ENCODE measurements around the gene CLEC2D.
"Not testable (repeated sequence)": the region's sequence is repeated elsewhere in the genome, so short reads cannot be mapped to it uniquely, and the experiment has no call there.

DNA sequence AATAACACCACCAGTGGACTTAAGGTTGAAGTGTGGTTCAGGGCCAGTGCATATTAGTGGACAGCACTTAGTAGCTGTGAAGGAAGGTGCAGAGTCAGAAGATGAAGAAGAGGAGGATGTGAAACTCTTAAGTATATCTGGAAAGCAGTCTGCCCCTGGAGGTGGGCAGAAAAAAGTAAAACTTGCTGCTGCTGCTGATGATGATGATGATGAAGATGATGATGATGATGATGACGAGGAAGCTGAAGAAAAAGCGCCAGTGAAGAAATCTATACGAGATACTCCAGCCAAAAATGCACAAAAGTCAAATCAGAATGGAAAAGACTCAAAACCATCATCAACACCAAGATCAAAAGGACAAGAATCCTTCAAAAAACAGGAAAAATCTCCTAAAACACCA lies 26.1 kb downstream of the CLEC2D start:
- TF ChIP-seq EZH2 (IDR thresholded peaks at IDR 0.05; ENCODE audit: borderline replicate concordance, low read depth, low read length, severe bottlenecking); POLR2A (IDR thresholded peaks at IDR 0.05; ENCODE audit: low read depth, low read length); CTCF (IDR thresholded peaks at IDR 0.05; ENCODE audit: extremely low read depth in 1 of 2, insufficient read depth in 1 of 2, low read depth in 1 of 2, low read length in 2 of 2); POLR2AphosphoS5 (IDR thresholded peaks at IDR 0.05; ENCODE audit: insufficient read depth, low read depth, low read length); FOS (IDR thresholded peaks at IDR 0.05; ENCODE audit: borderline replicate concordance, insufficient read depth, low read length); JUN (IDR thresholded peaks at IDR 0.05; ENCODE audit: borderline replicate concordance, insufficient read depth, insufficient read length, low read depth); MYC (IDR thresholded peaks at IDR 0.05; ENCODE audit: low read depth, low read length): not testable (repeated sequence)
- TF ChIP-seq, protein P1, sequence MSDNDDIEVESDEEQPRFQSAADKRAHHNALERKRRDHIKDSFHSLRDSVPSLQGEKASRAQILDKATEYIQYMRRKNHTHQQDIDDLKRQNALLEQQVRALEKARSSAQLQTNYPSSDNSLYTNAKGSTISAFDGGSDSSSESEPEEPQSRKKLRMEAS (IDR thresholded peaks at IDR 0.05; ENCODE audit: insufficient read depth, insufficient read length): not testable (repeated sequence)

Measured in endothelial cell of umbilical vein (primary cell).